Liver (tissue), 9 donors: ENCODE results near the gene MAMDC2. TPM values are rescaled to one million over a fixed set of nuclear protein-coding genes. Genes with fewer than 3 reads are reported as not detected.

Source experiments
- DNase-seq: peaks from one replicate; pipeline ENCODE4 v3.0.0-alpha.2; 2017; ENCODE audit warnings: low spot score
- H3K27ac ChIP-seq, 2 donors: one replicate each; pipeline ENCODE4 v1.7.0; 2013; ENCODE audit warnings: inconsistent platforms in 2 of 2, low read length in 2 of 2, control low read depth in 1 of 2, low read depth in 1 of 2, mild to moderate bottlenecking in 1 of 2
- H3K27me3 ChIP-seq, 4 donors: one replicate each; pipeline versions ENCODE4 v1.6.1 to v1.7.0; 2013; ENCODE audit warnings: low read length in 3 of 4, inconsistent platforms in 1 of 4, mild to moderate bottlenecking in 1 of 4, moderate library complexity in 1 of 4; ENCODE audit not compliant: control insufficient read depth in 4 of 4, insufficient read depth in 4 of 4
- H3K36me3 ChIP-seq, 4 donors: one replicate each; pipeline versions ENCODE4 v1.6.1 to v1.7.0; 2013; ENCODE audit warnings: low read length in 3 of 4, mild to moderate bottlenecking in 3 of 4, low read depth in 1 of 4, moderate library complexity in 1 of 4; ENCODE audit not compliant: control insufficient read depth in 4 of 4, insufficient read depth in 3 of 4
- H3K4me1 ChIP-seq, 4 donors: one replicate each; pipeline versions ENCODE4 v1.6.1 to v1.7.0; 2013; ENCODE audit warnings: low read length in 3 of 4, mild to moderate bottlenecking in 3 of 4, moderate library complexity in 1 of 4; ENCODE audit not compliant: control insufficient read depth in 4 of 4, insufficient read depth in 4 of 4
- H3K4me3 ChIP-seq, 3 donors: one replicate each; pipeline versions ENCODE4 v1.6.1 to v1.7.0; 2013; ENCODE audit warnings: low read length in 3 of 3, control low read depth in 1 of 3, low read depth in 1 of 3, mild to moderate bottlenecking in 1 of 3
- H3K9ac ChIP-seq, 2 donors: one replicate each; pipeline ENCODE4 v1.7.0; 2013; ENCODE audit warnings: low read length in 2 of 2, mild to moderate bottlenecking in 2 of 2, moderate library complexity in 2 of 2, control low read depth in 1 of 2, low read depth in 1 of 2
- H3K9me3 ChIP-seq, 4 donors: one replicate each; pipeline versions ENCODE4 v1.6.1 to v1.7.0; 2013; ENCODE audit warnings: low read length in 3 of 4; ENCODE audit not compliant: control insufficient read depth in 4 of 4
- CTCF ChIP-seq: fragments of 150-350 bp; IDR thresholded peaks from 2 replicates; pipeline ENCODE4 v1.5.1; 2017; ENCODE audit warnings: improper control_type of control experiment, low read depth, low read length; ENCODE audit not compliant: missing input control
- EGR1 ChIP-seq, 2 donors: IDR thresholded peaks; 2 replicates each; pipeline ENCODE4 v1.6.1; 2016 to 2018; ENCODE audit warnings: antibody characterized with exemption in 2 of 2, low read depth in 2 of 2
- FOXA1 ChIP-seq: IDR thresholded peaks from 2 replicates; pipeline ENCODE4 v1.6.1; 2016; ENCODE audit warnings: antibody characterized with exemption
- FOXA2 ChIP-seq: IDR thresholded peaks from 2 replicates; pipeline ENCODE4 v1.6.1; 2016; ENCODE audit warnings: antibody characterized with exemption
- GABPA ChIP-seq, 2 donors: IDR thresholded peaks in 1 of 2; conservative IDR thresholded peaks in 1 of 2; 2 replicates each; pipeline ENCODE4 v1.6.1; 2016; ENCODE audit warnings: antibody characterized with exemption in 2 of 2, mild to moderate bottlenecking in 1 of 2, moderate library complexity in 1 of 2
- HNF4A ChIP-seq, 2 donors: conservative IDR thresholded peaks; 2 replicates each; pipeline ENCODE4 v1.6.1; 2016; ENCODE audit warnings: antibody characterized with exemption in 2 of 2, mild to moderate bottlenecking in 2 of 2
- HNF4G ChIP-seq: IDR thresholded peaks from 2 replicates; pipeline ENCODE4 v1.6.1; 2016; ENCODE audit warnings: antibody characterized with exemption
- JUND ChIP-seq, 2 donors: IDR thresholded peaks; 2 replicates each; pipeline ENCODE4 v1.6.1; 2016; ENCODE audit warnings: antibody characterized with exemption in 2 of 2
- MAX ChIP-seq: IDR thresholded peaks from 2 replicates; pipeline ENCODE4 v1.6.1; 2016; ENCODE audit warnings: antibody characterized with exemption
- NR2F2 ChIP-seq: IDR thresholded peaks from 2 replicates; pipeline ENCODE4 v1.6.1; 2016; ENCODE audit warnings: antibody characterized with exemption
- RAD21 ChIP-seq, 2 donors: IDR thresholded peaks; 2 replicates each; pipeline ENCODE4 v1.6.1; 2016; ENCODE audit warnings: antibody characterized with exemption in 2 of 2, mild to moderate bottlenecking in 2 of 2
- RXRA ChIP-seq, 2 donors: IDR thresholded peaks; 2 replicates each; pipeline ENCODE4 v1.6.1; 2017 to 2018; ENCODE audit warnings: antibody characterized with exemption in 2 of 2, mild to moderate bottlenecking in 1 of 2
- SP1 ChIP-seq: IDR thresholded peaks from 2 replicates; pipeline ENCODE4 v1.6.1; 2018; ENCODE audit warnings: antibody characterized with exemption, mild to moderate bottlenecking
- TAF1 ChIP-seq: conservative IDR thresholded peaks from 2 replicates; pipeline ENCODE4 v1.6.1; 2016; ENCODE audit warnings: antibody characterized with exemption, mild to moderate bottlenecking
- YY1 ChIP-seq: IDR thresholded peaks from 2 replicates; pipeline ENCODE4 v1.6.1; 2016; ENCODE audit warnings: antibody characterized with exemption, mild to moderate bottlenecking
- ZBTB33 ChIP-seq: IDR thresholded peaks from 2 replicates; pipeline ENCODE4 v1.6.1; 2016; ENCODE audit warnings: antibody characterized with exemption
- WGBS: extraction: QIAGEN DNeasy Blood & Tissue Kit; methylation state at CpG from one replicate; pipeline ENCODE4 v1.1.7; 2013; 5-methylcytosine and 5-hydroxymethylcytosine counted together
- polyA plus RNA-seq, 2 donors: library from polyadenylated mRNA; stranded (reverse) in 1 of 2; unstranded in 1 of 2; fragments of 200-250 nt in 1 of 2; fragments of >200 nt in 1 of 2; fragmentation: Nextera tagmentation in 1 of 2; extraction: Ambion mirVana in 1 of 2; gene quantifications; one replicate each; pipeline versions ENCODE4 v1.2.1 to v1.2.3, GENCODE V29; 2013 to 2015
- total RNA-seq, 2 donors: library from RNA; depleted of rRNA; stranded (reverse); fragments of >200 nt; gene quantifications; one replicate each; pipeline ENCODE4 v1.2.3, GENCODE V29; 2014
- TF ChIP-seq, protein P1 (sequence below): IDR thresholded peaks from 2 replicates; pipeline ENCODE4 v1.6.1; 2016; ENCODE audit warnings: antibody characterized with exemption, mild to moderate bottlenecking
- TF ChIP-seq, protein P2 (sequence below): IDR thresholded peaks from 2 replicates; pipeline ENCODE4 v1.6.1; 2016; ENCODE audit warnings: antibody characterized with exemption
- donor health status: healthy.
- donor health status: healthy.
- donor health status: healthy.
- donor health status: healthy.
- donor health status: healthy.

MAMDC2 gene
- total and polyA plus RNA-seq, 4 donors = 0.28 to 4.4 (median 1.0) TPM

DNA sequence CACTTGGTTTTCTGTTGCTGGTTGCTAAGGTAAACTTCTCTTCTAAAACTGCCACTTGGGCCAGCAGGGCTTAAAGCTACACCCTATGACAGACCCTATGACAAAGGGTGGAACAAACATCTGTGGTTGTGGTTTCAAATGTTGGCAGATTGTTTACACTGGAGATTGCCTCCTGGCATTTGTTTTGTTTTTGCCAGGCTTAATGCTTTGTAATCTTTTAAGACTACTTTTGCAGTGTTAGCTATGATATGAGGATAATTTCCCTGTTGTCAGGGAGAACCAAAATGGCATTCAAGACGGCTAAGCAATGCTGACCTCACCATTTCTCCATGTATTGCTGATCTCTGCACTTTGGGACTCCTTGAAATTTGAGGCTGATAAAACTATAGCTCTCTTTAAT is 50.3 kb downstream of the MAMDC2 start:
- Histone ChIP-seq H3K27me3 (no peaks in the 10 kb centered on the region), H3K36me3 (no peaks in the 10 kb centered on the region), H3K27ac (no peak overlapping the region), H3K9me3 (no peaks in the 10 kb centered on the region), H3K4me1 (no peaks in the 10 kb centered on the region), H3K4me3 (no peak overlapping the region), H3K9ac (no peak overlapping the region)
- 76% methylated on average over 1 of the region's 1 CpG for WGBS
- no peak for DNase-seq
- TF ChIP-seq RAD21 (IDR thresholded peaks at IDR 0.05) = no peak
- no peak for TF ChIP-seq YY1
- TF ChIP-seq SP1 = no peak
- no peak for TF ChIP-seq HNF4G
- no peak for TF ChIP-seq EGR1 (IDR thresholded peaks at IDR 0.05; ENCODE audit: low read depth in 2 of 2)
- TF ChIP-seq, protein P1, sequence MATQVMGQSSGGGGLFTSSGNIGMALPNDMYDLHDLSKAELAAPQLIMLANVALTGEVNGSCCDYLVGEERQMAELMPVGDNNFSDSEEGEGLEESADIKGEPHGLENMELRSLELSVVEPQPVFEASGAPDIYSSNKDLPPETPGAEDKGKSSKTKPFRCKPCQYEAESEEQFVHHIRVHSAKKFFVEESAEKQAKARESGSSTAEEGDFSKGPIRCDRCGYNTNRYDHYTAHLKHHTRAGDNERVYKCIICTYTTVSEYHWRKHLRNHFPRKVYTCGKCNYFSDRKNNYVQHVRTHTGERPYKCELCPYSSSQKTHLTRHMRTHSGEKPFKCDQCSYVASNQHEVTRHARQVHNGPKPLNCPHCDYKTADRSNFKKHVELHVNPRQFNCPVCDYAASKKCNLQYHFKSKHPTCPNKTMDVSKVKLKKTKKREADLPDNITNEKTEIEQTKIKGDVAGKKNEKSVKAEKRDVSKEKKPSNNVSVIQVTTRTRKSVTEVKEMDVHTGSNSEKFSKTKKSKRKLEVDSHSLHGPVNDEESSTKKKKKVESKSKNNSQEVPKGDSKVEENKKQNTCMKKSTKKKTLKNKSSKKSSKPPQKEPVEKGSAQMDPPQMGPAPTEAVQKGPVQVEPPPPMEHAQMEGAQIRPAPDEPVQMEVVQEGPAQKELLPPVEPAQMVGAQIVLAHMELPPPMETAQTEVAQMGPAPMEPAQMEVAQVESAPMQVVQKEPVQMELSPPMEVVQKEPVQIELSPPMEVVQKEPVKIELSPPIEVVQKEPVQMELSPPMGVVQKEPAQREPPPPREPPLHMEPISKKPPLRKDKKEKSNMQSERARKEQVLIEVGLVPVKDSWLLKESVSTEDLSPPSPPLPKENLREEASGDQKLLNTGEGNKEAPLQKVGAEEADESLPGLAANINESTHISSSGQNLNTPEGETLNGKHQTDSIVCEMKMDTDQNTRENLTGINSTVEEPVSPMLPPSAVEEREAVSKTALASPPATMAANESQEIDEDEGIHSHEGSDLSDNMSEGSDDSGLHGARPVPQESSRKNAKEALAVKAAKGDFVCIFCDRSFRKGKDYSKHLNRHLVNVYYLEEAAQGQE = no peak
- no peak for TF ChIP-seq MAX
- no peak for TF ChIP-seq ZBTB33
- TF ChIP-seq HNF4A (conservative IDR thresholded peaks at IDR 0.05) = no peak
- no peak for TF ChIP-seq TAF1
- TF ChIP-seq JUND (IDR thresholded peaks at IDR 0.05) = no peak
- TF ChIP-seq GABPA (IDR thresholded peaks at IDR 0.05 in 1 of 2, conservative IDR thresholded peaks at IDR 0.05 in 1 of 2) = no peak
- TF ChIP-seq RXRA (IDR thresholded peaks at IDR 0.05) = no peak
- TF ChIP-seq FOXA1 = no peak
- no peak for TF ChIP-seq CTCF
- no peak for TF ChIP-seq NR2F2
- TF ChIP-seq, protein P2, sequence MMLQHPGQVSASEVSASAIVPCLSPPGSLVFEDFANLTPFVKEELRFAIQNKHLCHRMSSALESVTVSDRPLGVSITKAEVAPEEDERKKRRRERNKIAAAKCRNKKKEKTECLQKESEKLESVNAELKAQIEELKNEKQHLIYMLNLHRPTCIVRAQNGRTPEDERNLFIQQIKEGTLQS = no peak

- H3K9ac ChIP-seq = no peak overlapping the region
- no peak overlapping the region for H3K4me3 ChIP-seq
- no peaks in the 10 kb centered on the region for H3K27me3 ChIP-seq
- no peaks in the 10 kb centered on the region for H3K4me1 ChIP-seq
- no peaks in the 10 kb centered on the region for H3K36me3 ChIP-seq
- H3K27ac ChIP-seq = no peak overlapping the region
- H3K9me3 ChIP-seq = no peaks in the 10 kb centered on the region
- no peak for DNase-seq
- TF ChIP-seq FOXA1 (no peak), HNF4A (conservative IDR thresholded peaks at IDR 0.05) (no peak), FOXA2 (no peak), NR2F2 (no peak), JUND (IDR thresholded peaks at IDR 0.05) (no peak), SP1 (no peak), RAD21 (IDR thresholded peaks at IDR 0.05) (no peak), TAF1 (no peak), RXRA (IDR thresholded peaks at IDR 0.05) (no peak), HNF4G (no peak), GABPA (IDR thresholded peaks at IDR 0.05 in 1 of 2, conservative IDR thresholded peaks at IDR 0.05 in 1 of 2) (no peak), CTCF (no peak), YY1 (no peak)
- TF ChIP-seq, protein P2 = no peak
- TF ChIP-seq, protein P1 = no peak
These were observed 51.1 kb downstream of the MAMDC2 start for GRCh38 chr9:70094747-70095146.
